Right kidney (tissue), 1 donor: ENCODE results near the gene S100A9.

Source experiments
- DNase-seq: peaks from one replicate; pipeline ENCODE4 v3.0.0-alpha.2; 2016

The S100A9 gene

DNA sequence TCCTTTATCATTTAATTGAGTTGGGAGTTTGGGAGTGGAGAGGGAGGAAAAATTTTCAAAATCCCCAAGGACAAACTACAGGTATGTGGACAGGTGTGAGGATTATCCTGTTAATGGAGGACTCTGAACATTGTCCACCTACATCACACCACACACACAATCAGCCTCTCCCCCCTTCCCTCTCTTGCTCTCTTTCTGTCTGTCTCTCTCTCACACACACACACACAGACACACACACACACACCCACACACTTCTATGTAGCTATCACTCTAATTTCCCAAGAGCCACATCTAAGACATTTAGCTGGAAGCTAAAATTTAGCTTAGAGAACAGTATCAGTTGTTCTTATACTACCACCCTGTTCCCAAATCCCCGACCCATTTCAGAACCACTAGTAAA is 31.7 kb downstream of the S100A9 start:
- DNase-seq: no peak

DNA sequence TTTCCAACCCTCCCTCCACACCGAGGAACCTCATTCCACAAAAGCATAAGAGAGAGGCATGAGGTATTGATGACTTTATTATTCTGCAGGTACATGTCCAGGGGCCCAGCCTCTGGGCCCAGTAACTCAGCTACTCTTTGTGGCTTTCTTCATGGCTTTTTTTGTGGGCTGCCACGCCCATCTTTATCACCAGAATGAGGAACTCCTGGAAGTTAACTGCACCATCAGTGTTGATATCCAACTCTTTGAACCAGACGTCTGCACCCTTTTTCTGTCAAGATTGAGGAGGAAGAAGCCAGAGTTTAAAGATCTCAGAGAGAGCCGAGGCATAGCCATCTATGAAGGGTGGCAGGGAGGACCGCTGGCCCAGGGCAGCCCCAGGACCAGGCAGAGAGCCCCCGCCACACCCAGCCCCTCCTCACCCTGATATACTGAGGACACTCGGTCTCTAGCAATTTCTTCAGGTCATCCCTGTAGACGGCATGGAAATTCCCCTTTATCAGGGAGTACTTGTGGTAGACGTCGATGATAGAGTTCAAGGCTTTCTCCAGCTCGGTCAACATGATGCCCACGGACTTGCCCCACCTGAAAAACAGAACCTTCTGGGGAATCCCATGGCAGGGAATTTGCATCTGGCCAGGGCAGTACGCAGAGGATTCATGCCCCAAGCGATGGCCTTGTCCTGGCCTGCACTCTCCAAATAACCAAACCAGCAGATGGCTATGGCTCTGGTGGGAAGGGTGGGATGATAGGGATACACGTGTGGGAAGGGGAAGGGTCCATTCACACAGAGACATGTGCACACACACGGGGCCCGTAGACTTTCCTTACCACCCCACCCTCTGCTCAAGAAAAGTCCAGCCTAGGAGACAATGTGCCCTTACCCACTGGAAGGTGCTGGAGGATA is 32.6 kb downstream of the S100A9 start:
- no peak for DNase-seq

DNA sequence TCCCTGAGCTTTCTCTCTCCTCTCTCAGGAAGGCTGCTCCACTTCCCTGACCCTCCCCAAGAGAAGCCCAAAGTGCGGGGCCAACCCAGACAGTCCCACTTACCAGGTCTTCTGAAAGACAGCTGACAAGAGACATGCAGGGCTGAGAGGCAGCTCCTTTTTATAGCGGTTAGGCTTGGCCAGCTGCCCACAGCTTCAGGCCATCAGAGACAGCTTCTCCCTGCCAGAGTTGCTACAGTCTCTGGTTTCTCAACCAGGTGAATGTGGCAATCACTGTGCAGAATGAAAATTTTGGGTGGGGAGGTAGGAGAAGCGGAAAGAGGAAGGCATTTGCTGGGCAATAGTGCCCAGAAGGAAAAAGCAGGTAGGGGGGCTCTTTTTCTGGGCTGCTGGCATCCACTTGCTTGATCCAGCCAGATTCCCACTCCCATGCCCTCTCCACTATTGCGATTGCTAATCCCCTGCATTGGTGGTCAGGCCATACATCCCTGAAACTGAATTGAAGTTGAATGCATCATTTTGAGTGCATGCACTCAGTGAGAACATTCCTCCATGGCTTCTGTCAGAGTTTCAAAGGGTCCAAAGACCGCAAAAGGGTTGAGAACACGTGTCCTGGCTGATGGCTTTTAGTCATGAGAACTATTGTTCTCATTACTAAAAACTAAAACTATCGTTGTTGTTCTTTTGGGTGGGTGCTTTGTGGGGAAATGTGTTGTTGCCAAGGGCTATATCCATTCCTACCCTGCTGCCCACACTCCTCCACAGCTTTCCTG is 33.5 kb downstream of the S100A9 start, which contains the start of gene S100A8:
TSS of gene S100A8 (minus strand) at position 136 of the 773 bp plus-strand sequence. CDS start 538 bp downstream, outside the sequence.
- DNase-seq: no peak

DNA sequence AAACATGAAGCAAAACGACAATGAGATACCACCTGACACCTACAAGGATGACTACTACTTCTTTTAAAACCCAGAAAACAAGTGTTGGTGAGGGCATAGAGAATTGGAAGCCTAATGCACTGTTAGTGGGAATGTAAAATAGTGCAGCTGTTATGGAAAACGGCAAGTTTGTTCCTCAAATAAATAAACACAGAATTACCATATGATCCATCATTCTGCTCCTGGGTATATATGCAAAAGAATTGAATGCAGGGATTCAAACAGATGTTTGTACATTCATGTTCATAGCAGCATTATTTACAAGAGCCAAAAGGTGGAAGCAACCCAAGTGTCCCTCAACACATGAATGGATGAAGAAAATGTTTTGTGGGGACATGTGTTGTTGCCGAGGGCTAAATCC is 34.6 kb downstream of the S100A9 start:
- no peak for DNase-seq

DNA sequence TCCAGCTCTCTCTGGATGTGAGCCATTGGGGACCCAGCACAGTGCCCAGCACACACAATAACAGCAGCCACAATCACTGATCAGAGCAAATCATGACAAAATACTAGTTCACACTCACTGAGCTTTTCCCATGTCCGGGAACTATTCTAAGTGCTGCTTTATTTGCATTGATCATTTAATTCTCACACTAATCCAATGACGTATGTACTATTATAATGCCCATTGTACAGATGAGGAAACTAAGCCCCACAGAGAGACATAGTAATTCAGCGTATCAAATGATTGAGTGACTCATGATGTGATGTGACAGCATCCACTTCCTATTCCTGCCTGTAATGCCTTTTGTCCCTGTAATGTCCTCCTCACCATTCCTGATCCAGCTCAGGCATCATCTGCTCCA is 35.2 kb downstream of the S100A9 start:
- no peak for DNase-seq

DNA sequence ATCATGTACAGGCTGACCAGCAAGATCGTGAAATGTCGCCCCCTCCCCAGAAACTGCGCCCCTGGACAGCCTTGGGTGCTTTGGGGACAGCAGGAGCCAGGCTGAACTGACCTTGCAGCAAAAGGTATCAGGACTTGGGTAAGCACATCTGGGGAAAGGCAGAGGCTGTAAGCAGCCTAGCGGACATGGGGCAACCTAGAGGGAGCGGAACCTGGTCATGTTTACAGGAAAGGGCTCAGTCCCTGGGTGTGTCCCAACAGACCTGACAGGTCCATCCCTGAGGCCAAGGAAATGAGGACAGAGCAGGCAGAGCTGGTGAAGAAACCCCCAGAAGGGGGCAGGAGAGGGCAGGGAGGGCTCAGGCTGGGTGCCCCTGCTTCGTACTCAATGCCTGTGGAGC is 36.3 kb downstream of the S100A9 start:
- DNase-seq: no peak

DNA sequence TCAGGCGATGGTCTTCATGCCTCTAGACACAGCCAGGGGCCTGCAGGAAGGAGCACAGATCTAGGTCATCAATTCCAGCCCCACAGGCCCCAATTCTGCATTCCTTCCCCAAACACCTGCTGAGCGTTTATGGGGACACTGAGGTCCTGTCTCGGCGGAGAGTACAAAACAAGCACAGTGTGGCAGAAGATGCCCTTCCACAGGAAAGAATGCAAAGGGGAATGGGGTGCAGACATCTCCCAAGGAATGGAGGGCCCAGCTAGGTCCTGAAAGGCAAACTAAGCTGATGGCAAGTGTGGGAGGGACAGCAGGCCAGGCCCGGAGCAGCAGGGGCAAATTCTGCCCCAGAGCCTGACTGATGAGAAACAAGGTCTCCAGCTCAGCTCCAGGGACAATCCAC is 36.7 kb downstream of the S100A9 start:
- no peak for DNase-seq

DNA sequence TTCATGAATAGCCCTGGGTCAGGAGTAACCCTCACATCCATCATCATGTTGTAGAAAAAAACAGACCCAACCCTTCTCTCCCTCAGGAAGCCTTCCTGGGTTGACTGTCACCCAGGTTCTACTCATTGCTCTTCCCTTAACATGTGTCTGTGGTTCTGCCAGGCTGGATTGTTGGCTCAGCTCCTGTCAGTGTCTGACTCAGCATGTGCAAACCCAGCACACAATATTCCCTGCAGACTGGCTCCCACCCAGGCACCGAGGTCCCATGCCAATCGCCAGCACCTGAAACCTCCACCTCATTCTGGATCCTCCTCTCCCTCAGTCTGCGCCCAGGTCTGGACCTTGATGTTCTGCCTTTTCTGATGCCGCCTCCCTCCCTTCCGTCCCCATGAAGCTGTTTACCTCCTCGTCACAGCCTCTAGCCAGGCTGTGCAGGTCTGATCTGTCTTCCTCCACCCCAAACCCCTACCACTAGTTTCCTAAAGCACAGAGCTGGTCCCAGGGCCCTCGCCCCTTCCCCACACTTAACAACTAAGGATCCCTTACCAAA is 37.6 kb downstream of the S100A9 start:
- DNase-seq: no peak

DNA sequence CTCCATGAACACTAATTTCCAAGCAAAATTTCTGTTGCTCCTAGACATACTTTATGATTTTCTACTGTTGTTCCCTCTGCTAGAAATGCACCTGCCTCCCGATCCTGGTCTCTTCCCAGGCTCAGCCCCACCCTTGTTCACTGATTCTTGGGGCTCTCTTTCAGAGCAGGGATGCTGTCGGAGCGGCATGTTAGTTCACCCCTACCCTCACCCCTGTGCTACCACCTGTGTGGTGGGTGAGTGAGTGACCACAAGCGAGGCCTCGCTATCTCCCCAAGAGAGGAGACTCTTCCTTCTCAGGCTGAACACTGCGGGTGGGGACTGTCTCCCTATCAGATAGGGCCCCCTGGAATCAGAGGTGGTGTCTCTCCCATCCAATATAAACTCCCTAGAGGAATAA is 38.1 kb downstream of the S100A9 start:
- DNase-seq: no peak

DNA sequence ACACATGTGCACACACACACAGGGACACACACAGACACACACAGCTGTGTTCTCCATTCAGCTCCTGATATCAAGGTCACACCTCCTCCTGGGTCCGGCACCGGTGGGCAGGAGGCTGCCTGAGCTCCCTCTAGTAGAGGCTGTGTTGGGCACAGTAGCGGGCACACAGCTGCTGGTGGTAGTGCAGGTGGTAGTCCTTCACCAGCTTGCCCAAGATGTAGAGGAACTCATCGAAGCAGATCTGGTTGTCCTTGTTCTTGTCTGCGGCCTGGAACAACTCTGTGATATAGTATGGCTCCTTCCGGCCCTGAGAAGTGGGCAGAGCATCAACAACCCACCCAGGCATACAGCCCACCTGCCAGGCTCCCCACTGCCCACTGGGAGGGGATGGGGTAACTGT is 38.8 kb downstream of the S100A9 start:
- no peak for DNase-seq

DNA sequence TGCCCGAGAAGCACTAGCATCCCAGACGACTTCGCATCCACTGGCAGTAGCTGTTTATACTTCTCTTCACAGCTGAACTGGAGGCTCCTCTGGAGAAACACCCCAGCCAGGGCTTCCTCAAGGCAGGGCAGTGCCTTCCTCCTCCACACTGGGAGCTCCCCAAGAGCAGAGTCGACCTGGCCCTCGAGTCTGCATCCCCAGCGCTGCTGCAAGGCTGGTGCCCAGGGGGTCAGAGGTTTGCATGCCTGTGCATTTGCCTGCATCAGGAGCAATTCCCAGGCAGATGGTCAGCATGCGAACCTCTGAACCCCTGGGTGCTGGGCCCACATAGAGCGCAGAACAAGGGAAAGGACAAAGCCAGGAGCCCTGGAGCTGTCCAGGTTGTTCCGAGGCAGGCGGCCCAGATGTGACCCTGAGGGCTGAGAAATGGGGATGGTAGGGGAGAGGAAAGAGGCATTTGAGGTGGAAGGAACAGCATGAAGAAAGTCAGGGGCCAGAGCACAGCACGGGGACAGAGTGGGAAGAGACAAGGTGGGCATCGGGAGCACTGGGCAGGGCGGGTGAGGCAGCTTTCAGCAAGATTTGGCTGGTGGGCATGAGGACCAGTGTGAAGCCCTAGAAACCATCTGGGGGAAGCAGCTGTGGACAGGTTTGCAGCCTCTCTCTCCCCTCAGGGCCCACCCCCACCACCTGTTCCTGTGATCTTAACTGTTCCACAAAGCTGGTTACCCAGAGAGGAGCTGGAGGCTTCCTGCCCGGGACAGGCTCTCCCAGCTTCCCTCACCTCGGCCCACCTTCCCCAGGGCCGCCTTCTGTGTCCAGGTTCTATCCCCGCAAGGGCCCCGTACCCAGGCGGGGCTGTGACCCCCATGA is 39.6 kb downstream of the S100A9 start:
- no peak for DNase-seq

DNA sequence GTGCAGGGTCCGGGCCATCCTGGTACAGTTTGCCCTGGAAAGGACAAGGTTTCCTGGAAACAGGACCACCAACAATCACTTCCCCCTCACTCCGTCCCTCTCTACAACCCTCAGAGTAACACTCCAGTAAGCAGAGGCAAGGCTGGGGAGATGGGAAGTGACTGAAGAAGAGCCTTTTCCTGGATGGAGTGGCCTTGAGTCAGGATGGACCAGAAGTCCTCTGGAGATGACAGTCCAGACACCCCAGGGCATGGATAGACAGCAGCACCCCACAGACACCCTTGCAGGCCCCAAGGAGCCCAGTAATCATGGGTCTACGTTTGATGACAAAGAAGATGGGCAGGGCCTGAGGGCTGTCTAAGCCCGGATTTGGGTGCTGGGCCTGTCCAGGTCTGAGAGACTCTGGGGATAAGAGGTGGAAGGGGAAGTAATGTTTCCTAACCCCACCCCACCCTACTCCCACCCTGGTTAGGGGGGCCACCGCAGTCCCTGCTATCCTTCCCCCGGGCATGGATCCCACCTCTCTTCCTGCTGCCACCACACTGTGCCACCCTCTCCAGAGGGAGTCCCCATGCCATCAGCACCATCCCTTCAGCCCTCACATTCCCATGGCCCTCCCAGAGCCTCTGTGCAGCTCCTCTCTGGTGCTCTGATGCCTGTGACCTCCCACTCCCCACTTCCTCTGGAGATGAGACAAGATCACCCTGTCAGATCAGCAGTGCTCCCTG is 40.4 kb downstream of the S100A9 start:
- no peak for DNase-seq

DNA sequence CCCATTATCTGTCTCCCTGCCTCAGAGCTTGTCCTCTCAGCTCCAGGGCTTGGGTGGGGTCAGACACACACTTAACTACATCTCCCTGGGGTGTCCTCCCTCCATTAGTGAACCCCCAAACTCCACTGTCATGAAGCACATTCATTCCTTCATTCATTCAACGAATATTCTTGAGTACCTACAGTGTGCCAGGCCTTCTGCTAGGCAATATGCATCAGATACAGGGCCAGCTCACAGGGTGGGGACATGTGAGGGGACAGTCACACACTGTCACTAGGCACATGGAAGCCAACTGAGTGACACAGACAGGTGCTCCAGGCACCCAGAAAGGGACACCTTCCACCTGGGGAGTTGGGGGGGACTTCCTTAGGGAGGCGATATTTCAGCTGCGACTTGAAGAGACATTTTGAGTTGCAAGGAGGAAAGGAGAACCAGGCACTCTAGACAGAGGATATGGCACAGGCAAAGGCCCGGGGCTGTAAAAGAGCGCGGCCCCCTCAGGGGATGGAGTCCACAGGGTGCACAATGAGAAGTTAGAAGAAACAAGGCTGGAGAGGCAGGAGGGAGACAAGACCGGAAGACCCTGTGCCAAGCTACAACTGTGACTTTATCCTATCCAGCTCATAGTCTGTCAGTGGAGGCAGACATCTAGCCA is 41.9 kb downstream of the S100A9 start:
- DNase-seq: no peak

DNA sequence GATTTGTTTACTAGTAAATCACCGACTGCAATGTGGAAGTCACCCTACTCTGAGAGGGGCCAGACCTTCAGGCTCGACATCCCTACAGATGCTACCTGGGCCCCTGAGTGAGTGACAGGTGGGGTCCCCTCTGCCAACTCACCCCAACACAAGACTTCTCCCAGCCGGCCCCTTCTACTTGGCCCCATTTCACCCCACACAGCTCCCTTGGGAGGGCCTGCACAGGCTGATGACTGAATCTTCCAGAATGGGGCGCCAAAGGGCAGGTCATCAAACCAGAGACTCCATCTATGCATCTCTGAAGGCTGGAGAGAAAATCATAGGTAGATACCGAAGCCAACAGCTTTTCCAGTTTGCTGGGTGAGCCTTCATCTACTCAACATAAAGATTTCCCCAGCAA is 42.6 kb downstream of the S100A9 start:
- no peak for DNase-seq

DNA sequence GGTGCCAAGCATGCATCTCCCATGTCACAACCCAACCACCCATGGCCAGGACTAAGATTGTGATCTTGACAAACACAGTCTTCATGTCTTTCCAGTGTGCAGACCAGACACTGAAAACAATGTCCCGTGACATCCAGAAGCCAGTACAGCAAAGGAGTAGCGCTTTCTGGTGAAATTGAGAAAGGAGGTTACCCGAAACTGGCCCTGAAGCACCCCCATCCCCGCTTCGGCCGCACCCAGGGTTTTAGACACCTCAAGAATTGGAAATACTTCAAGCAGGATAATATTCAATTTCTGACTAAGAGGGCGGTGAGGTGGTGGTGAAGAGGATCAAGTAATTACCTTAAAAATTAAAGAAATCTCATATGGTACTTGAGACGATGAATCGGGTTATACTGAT is 43.8 kb downstream of the S100A9 start:
- DNase-seq: no peak

DNA sequence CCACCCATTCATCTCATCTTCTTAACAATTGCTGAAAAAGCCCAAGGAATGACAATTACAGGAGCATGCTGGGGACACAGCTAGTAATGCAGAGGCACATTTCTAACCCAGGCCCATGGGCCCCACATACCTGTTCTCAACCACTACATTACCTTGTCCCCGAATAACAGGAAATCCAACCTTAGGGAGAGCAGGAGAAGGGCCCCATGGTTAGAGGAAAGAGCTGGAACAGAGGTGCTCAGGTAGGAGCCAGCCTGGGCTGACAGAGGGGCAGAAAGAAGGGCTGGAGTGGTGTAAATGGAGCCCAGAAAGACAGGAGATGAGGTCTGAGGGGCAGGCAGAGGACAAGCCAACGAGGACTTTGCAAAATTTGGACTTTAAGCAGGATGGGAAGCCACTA is 44.6 kb downstream of the S100A9 start:
- DNase-seq: no peak

DNA sequence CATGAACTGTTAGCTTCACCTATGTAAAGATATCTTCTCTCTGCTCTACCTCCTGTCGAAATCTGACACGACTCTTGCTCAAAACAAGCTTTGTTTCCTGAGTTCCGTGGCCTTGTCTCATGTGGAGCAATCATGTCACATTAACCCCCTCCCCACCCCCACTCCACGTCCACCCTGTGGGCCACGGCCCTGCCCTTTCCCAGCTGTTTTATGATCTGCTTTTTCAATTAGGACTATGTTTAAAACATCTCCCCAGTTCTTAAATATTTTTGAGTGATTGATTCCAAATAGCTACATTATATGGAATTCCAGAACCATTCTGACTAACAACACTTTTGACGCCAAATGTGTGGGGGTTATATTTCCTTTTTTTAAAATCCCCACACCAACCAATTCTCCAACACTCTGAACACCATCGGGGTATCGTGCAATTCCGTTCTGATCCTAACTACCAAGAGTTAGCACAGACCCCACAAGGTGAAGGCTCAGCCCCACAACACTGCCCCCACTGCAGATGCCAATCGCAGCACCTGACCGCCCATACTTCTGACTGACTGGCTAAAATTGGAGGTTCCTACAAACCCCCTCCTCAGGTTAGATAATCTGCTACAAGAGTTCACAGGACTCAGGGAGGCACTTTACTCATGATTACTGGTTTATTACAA is 45.9 kb downstream of the S100A9 start:
- no peak for DNase-seq

DNA sequence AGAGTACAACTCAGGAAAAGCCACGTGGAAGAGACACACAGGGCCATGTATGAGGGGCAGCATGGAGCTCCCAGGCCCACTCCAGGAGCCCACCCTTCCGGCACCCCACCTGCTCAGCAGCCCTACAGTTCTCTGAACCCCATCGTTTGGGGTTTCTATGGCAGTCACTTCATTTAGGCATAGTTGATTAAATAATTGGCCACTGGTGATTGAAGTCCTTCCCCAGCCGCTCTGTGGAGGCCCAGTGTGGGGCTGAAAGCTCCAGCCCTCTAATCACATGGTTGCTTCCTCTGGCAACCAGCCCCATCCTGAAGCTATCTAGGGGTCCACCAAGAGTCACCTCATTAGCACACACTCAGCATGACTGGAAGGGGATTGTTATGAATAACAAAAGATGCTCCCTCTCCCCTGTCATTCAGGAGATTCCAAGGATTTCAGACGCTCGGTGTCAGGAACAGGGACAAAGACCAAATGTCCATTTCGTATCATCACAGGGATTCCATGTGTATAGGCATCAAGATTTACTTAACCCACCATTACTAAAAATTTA is 46.5 kb downstream of the S100A9 start:
- no peak for DNase-seq

DNA sequence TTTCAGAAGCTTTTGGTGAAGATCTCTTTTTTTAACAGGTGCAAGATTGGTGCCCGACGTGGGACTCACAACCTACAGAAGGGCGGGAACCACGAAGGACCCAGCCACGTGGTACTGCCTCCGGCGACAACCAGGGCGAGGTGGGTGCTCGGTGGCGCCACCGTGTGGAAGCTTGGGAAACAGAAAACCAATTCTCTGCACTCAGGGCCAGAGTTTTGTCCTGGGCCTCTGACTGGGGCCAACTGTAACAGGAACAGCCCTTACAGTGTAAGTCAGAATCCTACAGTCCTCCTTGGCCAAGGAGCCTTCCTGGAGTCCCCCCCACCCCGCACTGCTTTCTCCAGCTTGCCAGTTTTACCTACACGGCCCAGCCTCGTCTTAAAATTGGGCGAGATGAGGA is 47.1 kb downstream of the S100A9 start:
- DNase-seq: no peak
